HG03571 (cell line): ENCODE results near the gene BTBD7.

Experiments used
- ATAC-seq: cut with Tn5 transposase; IDR thresholded peaks from one replicate; pipeline ENCODE4 v1.9.1; 2021; ENCODE audit not compliant: unreplicated experiment

The BTBD7 gene

DNA sequence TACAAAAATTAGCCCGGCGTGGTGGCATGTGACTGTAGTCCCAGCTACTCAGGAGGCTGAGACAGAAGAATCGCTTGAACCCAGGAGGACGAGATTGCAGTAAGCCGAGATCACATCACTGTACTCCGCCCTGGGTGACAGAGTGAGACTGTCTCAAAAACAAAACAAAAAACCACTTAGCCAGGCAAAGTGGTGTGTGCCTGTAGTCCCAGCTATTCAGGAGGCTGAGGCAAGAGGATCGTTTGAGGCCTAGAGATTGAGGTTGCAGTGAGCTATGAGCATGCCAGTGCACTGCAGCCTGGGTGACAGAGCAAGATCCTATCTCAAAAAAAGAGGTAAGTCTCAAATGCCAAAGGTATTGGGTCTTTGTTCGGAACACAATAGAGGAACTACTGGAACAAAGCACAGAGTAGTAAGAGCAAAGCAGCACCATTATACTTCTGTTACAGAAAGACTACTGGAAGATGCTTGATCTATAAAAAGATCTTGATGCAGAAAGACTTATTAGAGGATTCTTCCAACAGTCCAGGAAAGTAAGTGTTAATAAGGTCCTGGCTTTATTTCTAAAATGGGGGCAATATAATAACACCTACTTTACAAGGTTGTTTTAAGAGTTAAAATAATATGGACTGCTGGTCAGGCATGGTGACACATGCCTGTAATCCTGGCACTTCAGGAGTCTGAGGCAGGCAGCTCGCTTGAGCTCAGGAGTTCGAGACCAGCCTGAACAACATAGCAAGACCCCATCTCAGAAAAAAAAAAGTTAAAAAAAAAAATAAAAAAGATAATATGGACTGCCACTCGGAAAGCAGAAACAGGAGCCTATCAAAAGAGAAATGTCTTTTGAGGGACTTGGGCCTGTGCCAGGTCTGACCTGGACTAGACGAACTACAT, 29.9 kb downstream of the BTBD7 start:
- no peak for ATAC-seq

DNA sequence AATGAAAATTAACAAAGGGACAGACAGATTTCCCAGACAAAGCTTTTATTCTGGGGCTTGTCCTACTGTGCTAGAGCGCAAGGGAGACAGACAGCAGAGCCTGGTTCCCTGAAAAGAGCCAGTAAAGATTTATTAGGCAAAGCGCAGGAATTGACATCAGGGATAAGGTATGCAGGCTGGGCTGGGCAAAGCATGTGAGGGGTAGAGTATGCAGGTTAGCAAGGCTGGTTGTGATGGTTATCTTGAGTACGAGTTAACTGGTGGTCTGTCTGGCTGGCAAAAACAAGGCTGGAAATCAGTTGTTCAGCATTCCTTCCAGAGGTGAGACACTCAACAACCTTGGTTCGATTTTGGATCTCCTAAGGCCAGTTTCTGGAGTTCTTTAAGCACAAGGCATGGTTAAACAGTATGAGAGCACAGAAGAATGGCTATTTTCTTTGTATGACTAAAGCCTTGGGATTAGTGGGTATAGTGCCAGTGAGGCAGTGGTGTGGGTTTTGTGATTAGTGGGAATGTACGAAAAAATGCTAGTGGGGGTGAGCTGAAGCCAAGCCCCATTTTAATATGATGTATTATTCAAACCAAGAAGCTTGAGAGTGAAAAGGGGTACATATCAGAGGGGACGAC, 30.9 kb downstream of the BTBD7 start:
- no peak for ATAC-seq

DNA sequence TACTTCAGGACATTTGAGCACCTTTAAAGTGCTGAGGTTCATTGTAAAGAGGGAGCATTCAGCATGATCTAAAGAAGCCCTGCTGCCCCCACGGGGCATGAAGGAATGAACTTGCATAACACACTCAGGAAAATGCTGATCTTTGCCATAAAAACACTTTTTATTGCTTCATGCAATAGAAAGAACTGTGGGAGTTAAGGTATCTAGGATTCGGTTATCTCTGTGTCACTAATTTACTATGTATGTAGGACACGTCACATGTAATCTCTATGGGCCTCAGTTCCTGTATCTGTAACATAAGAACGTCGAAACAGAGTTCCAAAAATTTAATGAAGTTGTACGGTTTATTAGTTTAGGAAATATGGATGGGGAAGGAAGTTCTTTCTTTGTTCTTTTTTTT, 33.0 kb downstream of the BTBD7 start:
- no peak for ATAC-seq

DNA sequence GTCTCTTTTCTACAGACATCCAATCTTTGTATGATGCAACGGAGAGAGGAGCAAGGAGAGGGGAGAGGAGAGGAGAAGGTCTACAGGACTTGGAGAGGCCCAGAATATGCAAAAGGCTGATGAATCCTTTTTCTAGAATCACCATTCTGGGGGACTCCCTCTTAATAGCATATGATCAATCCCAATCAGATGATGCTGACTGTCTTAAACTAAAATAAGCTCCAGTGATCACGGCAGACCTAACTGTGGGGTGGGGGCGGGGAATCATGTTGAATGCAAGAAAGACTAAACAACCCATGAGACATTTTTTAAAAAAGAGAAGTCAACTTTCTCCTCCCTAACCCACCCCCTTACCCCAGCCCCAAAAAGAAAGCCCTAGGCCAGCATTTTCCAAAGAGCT, 33.4 kb downstream of the BTBD7 start:
- no peak for ATAC-seq

DNA sequence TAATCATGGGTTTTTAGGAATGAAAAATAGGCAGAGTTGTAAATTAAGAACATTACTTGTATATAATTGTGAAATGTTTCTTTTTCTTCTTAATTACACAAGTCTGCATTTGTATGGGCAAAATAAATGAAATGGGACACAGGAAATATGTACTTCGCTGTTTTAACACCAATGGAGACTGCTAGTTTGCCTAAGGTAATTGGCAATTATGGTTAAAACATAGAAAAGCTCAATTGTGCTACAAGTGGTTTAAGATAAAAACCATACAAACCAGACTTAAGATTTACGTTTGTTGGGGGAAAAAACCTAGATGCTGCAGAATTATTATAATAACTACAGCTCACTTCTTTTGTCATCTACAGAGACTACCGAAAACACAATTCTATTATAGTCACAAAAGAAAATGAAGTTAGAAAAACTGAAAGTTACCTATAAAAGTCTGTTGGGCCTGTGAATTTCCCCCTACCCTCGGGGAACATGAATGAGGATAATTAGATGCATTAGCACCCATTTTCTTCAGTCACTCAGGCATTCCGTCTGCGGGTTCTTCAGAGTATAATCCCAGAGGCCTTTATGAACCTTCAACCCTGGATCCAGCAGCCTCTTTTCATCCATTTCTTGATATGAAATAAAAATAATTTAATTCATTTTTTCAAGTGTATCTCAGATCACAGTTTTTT, 37.2 kb downstream of the BTBD7 start:
- no peak for ATAC-seq

DNA sequence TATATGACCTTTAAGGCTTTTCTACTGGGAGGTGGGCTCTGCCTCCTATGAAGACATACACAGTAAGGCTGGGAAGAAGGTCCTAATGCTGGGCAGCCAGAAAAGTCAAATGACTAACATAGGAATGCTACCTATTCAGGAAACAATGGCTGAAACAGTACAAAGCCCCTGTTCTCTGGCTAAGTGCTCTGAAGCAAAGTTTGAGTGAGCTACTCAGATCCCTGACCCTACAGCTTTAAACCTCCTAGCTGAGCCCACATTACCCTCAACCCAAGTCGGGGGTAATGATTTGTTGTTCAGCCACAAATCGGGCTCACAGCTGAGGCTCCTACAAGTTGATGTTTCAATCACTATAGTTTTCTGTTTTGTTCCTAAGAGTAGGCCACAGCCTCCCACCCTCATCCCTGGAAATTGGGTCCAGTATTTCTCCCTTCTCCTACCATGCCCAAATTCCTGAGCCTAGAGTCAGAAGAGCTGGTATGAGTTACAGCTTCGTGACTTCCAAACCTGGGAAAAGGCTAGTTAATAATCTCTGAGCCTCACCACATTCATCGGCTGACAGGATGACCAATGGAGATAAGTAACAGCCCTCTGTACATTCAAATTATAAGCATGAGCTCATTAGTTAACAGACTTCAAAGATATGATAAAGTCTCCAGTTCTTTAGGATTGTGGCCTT, 46.5 kb downstream of the BTBD7 start:
- no peak for ATAC-seq

DNA sequence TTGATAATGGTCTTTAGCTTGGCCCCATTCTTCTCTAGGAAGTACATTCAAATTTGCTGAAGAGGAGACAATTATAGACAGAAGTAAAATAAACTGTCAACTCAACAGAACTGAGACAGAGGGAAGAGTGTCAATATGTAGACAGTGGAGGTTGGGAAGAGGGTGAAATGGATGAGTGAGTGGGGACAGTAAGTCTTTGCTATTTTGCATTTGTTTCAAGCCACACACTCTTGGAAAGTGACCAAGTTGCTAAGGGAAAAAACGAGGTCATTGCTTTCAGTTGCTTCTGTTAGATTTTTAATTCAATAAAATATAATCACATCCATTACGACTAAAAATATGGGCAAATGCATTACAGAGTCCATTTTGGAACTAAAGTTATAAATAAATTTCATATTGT, 47.8 kb downstream of the BTBD7 start:
- no peak for ATAC-seq

DNA sequence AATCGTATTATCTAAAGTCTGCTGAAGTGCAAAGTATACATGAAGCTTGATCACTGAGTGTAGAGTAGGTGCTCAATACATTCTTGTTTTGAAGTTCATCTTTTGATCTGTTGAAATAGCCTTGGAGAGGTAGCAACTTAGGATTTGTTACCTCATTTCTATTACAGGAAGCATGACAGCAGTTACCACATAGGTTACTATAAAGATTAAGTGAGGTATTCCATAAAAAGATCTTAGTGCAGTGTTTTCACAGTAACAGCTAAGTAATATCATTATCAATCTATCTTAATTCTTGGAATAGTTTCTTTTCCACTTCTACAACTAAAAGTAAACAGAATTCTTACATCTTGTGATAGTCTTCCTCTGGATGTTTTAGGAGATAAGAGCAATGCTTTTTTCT, 50.9 kb downstream of the BTBD7 start:
- no peak for ATAC-seq

DNA sequence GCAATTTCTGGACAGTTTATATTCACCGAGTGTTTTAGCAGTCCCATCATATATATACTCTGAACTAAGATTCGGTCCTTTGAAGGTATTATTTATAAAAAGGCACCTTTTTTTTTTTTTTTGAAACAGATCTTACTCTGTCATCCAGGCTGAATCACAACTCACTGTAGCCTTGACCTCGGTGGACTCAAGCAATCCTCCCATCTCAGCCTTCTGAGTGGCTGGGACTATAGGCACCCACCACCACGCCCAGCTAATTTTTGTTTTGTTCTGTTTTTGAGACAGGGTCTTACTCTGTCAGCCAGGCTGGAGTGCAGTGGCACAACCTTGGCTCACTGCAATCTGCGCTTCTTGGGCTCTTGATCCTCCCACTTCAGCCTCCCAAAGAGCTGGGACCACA, 52.1 kb downstream of the BTBD7 start:
- ATAC-seq, result no peak

DNA sequence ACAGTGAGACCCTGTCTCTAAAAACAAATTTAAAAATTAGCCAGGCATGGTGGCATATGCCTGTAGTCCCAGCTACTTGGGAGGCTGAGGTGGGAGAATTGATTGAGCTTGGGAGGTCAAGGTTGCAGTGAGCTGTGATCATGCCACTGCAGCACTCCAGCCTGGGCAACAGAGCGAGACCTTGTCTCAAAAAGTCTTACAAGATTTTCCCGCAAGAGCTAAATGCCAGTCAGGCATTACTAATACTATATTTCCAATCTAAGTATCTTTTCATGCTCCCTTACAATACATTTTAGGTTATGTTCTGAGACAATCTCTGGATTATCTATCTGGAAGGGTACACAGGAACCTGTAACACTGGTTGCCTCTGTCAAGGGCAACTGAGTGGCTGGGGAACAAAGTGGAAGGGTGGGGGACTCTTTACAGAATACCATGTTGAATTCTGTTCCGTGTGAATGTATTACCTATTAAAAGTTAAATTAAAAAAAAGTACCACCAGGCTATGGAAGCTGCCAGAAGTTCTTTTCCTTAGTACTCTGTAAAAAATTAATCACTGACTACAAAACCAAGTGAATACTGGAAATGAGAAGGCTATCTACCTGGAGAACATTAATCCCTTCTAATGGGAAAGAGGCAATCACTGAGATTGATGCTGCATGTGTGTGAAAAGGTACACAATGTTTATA, 56.7 kb downstream of the BTBD7 start:
- ATAC-seq, result no peak

DNA sequence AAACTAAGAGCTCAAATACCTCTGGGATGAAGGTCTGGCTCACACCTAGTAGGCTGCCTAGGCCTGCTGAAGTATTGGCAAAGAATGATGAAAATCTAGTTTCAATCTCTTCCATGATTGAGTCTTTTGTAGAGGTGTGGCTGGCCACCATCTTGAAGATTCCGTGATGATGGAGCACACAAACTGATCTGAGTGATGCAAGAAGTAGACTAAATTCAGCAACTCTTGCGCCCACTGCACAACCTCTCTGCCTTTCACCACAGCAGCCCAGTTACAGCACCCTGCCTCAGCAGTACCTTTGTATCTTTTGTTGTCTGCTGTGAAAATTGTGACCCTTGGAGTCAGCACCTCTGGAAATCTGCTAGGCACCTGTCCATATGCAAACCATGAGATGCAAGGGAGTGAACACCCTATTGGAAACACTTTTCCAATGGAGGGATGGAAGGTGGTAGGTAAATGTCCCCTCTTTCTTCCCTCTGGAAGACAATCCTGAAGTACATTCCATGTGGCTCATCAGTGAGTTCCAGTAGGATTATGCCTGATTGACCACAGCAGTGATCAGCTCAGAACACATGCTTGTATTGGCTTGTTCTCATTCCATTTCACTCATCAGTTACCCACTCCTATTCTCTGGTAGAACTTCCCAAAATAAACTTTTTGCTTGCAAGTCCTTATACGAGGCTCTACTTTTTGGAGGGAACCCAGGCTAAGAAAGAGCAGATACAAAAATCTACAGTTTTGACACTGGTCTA, 58.6 kb downstream of the BTBD7 start:
- ATAC-seq, result no peak

DNA sequence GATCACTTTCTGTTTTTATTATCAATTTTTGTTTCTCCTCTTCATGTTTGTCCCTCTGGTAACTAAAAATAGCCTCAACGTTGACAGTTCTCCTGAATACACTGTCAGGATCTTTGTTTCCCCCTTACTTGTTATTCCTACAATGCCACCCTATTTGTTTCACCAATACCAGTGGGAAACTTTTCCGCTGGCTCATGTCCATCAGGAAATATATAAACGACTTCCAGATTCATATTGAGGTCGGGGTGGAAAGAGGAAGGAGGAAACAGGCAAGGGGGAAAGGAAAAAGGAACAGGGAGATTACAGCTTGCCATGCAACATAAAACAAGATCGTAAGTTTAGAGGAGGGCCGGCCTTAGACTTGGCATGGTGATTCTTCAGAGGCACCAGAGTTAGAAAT, 61.7 kb downstream of the BTBD7 start:
- ATAC-seq, result no peak

DNA sequence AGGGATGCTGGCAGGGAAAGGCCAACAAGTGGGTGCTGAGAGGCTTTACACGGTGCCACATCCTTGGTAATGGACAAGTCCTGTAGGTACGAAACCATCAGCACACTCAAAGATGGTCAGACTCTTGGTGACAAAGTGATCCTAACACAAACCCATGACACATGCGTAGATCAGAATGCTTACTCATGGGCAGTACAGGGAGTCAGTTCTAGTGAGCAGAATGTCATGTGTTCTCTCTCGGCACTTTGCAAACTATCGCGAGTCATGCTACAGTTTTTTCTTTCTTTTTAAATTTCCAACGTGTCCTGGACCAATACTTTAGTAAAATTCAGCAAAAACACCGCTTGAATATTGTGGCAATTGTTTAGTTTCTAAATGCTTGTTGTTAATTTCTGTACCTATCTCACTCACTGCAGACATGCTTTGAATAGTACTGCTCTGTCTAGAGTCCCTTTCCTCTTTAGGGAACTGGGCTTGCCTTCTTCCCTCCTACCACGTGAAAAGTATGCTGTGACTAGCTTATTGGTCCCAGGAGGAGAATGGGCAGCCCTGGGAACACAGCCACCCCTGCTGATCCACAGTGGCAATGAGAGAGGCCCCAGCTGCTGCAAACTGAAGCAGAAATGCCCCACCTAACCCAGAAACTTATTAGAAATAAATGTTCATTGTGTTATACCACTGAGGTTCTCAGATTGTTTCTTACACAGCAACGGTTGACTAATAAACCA, 63.3 kb downstream of the BTBD7 start:
- no peak for ATAC-seq

DNA sequence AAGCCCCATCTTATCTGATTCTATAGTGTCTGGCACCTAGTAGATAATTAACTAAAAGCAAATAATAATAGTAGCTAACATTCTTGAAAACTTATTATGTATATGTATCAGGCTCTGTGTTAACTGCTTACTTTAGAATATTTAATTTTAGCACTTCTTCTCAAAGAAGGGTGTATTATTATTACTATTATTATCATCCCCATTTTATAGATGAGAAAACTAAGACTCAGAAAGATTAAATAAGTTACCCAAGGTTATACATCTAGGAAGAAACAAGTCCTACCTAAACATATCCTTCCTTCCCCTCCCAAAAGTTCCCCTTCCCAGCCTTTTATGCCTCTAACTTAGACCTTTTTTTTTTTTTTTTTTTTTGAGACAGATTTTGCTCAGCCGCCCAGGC, 64.4 kb downstream of the BTBD7 start:
- no peak for ATAC-seq

DNA sequence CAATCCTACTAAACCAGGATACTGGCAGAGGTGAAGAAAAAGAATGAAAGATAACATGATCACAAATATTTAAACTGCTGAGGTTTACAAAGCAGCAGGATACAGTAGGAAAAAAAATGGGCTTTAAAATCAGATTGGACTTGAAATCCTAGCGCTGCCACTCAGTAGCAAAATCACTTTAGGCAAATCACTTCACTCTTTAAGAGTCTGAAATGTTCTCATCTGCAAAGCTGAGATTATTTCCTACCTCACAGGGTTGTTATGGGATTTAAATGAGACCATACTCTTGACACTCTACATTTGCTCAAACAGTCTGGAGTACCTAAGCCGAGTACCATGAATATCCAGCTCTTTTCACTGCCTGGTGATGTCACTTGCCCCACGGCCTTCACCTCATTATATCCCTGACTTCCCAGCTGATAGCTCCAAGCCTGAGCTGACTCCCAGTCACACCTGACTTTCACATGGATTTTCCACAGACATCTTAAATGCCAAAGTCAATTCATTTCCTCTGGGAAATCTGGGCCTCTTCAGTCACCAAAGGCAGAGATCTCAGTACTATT, 65.6 kb downstream of the BTBD7 start:
- ATAC-seq, result no peak

DNA sequence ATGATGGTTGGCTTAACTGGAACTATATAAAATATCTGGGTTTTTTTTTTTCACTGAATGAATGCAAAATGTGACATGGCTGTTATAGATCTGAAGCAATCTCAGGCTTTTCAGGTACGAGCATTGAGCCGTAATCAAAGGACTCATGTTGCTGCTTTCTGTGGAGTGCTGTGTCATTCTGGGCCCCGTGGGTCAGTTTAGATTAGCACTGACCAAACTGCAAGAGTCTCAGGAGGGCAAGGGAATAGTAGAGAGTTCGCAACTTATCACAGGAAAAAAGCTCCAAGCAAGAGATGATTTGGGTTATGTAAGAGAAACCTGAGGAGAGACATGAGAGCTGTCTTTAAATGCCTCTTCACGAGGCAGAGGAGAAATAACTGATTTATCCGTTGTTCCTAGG, 66.7 kb downstream of the BTBD7 start:
- ATAC-seq, result no peak

DNA sequence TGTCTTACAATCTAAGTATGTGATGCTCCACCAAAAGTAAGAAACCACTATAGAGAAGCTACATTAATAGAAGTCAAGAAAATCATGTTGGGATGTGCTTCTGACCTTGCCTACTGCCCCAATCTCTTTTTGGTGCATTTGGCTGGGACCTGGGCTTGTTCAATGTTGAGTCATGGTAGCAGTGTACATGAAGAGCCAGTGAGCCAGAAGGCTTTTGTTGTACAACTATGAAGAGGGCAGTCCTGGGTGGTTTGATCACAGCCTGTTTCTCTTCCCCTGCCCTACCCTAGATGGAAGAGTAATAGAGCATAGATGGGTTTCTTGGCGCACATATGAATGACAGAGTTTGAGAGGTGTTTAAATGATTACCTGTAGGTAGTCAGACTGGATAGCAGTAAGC, 69.4 kb downstream of the BTBD7 start:
- no peak for ATAC-seq

DNA sequence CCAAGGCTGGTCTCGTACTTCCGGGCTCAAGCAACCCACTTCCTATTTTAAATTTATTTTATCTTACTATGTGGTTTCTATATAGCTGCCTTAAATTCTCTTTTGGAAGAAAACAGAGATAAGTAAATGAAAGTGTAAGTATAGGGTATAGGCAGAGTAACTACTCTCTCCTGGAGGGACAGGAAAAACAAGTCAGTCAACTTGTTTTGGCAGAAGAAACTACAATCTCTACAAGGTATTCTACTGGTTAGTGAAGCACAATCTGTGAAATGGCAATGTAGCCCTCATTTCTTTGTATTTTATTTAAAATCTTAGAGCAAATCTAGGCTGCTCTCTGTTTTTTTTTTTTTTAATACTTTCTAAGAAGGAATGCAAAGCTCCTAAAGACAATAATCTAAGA, 70.4 kb downstream of the BTBD7 start:
- ATAC-seq, result no peak

DNA sequence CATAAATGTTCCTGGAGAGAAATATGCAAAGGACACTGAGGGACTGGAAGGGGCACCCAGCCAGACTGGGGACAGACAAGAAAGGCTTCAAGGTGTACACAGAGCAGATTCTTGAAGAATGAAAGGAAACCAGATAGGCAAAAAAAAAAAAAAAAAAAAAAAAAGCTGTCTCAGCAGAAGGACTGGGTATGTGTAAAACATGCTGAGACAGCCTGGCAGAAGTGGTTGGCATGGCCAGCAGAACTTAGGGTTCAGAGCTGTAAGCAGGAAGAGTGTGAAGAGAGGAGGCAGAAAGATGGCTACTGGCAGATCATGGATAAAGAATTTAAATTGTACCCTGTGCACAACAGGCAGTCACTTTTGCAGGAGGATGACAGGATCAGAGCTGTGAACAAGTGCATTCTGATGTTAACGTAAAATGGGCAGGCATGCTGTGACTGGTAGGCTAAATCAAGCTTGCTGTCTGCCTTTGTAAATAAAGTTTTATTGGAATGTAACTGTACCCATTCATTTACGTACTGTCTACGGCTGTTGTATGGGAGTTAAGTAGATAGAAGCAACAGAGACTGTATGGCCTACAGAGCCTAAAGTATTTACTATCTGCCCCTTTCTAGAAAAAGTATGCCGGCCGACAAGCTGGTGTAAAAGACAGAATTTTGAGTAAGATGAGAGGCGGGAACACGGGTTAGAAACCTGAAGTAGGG, 83.6 kb downstream of the BTBD7 start:
- ATAC-seq, result no peak
